ENCODE data around the gene CREB5.

- TF ChIP-seq POLR2AphosphoS5 (IDR thresholded peaks at IDR 0.05; ENCODE audit: low read depth, low read length) (no peak), POLR2A (IDR thresholded peaks at IDR 0.05; ENCODE audit: low read depth, low read length) (no peak), TAF1 (IDR thresholded peaks at IDR 0.05; ENCODE audit: borderline replicate concordance, low read depth, low read length) (no peak)
Measured at GRCh38 chr7:28793381-28794085, 381.2 kb downstream of the CREB5 start.

Data from GM12892 (cell line).